Measurements from ENCODE around the gene IDH3B. TPM values are rescaled to one million over a fixed set of nuclear protein-coding genes. Genes with fewer than 3 reads are reported as not detected.

Gene IDH3B
- total RNA-seq, 1 donor from 2014 or later = 136 TPM

GRCh38 chr20:2703716-2704475, 39.9 kb upstream of the IDH3B start:
- Mint-ChIP-seq H3K9me3 (ENCODE audit: unreplicated experiment) (no peaks in the 10 kb centered on the region), H3K36me3 (ENCODE audit: low read depth, unreplicated experiment) (peaks cover 6% of the 10 kb centered on the region), H3K4me3 (ENCODE audit: unreplicated experiment) (no peak overlapping the region), H3K4me1 (ENCODE audit: unreplicated experiment) (peaks cover 3% of the 10 kb centered on the region), H3K27me3 (ENCODE audit: unreplicated experiment) (peaks cover 8% of the 10 kb centered on the region), H3K27ac (ENCODE audit: unreplicated experiment) (no peak overlapping the region)
- no peak for DNase-seq (ENCODE audit: low spot score)
- no peak for TF ChIP-seq CTCF (IDR thresholded peaks at IDR 0.05; ENCODE audit: unreplicated experiment)

- Mint-ChIP-seq H3K27ac (ENCODE audit: unreplicated experiment) (no peak overlapping the region), H3K27me3 (ENCODE audit: unreplicated experiment) (peaks cover 8% of the 10 kb centered on the region), H3K4me1 (ENCODE audit: unreplicated experiment) (peaks cover 3% of the 10 kb centered on the region), H3K36me3 (ENCODE audit: low read depth, unreplicated experiment) (peaks cover 6% of the 10 kb centered on the region), H3K9me3 (ENCODE audit: unreplicated experiment) (no peaks in the 10 kb centered on the region), H3K4me3 (ENCODE audit: unreplicated experiment) (no peak overlapping the region)
- no peak for TF ChIP-seq CTCF (IDR thresholded peaks at IDR 0.05; ENCODE audit: unreplicated experiment)
- no peak for DNase-seq (ENCODE audit: low spot score)
Measured at GRCh38 chr20:2701671-2702081, 37.7 kb upstream of the IDH3B start.

GRCh38 chr20:2700913-2701620, 37.1 kb upstream of the IDH3B start:
- Mint-ChIP-seq H3K4me1 (ENCODE audit: unreplicated experiment) (peaks cover 2% of the 10 kb centered on the region), H3K4me3 (ENCODE audit: unreplicated experiment) (no peak overlapping the region), H3K36me3 (ENCODE audit: low read depth, unreplicated experiment) (peaks cover 6% of the 10 kb centered on the region), H3K9me3 (ENCODE audit: unreplicated experiment) (no peaks in the 10 kb centered on the region), H3K27ac (ENCODE audit: unreplicated experiment) (no peak overlapping the region), H3K27me3 (ENCODE audit: unreplicated experiment) (peaks cover 8% of the 10 kb centered on the region)
- no peak for DNase-seq (ENCODE audit: low spot score)
- TF ChIP-seq CTCF (IDR thresholded peaks at IDR 0.05; ENCODE audit: unreplicated experiment) = no peak

GRCh38 chr20:2699775-2700413, 35.9 kb upstream of the IDH3B start:
- H3K27ac Mint-ChIP-seq (ENCODE audit: unreplicated experiment) = no peak overlapping the region
- H3K36me3 Mint-ChIP-seq (ENCODE audit: low read depth, unreplicated experiment) = peaks cover 7% of the 10 kb centered on the region
- peaks cover 8% of the 10 kb centered on the region for H3K4me1 Mint-ChIP-seq (ENCODE audit: unreplicated experiment)
- H3K27me3 Mint-ChIP-seq (ENCODE audit: unreplicated experiment) = peaks cover 12% of the 10 kb centered on the region
- no peak overlapping the region for H3K4me3 Mint-ChIP-seq (ENCODE audit: unreplicated experiment)
- no peak for TF ChIP-seq CTCF (IDR thresholded peaks at IDR 0.05; ENCODE audit: unreplicated experiment)
- no peak for DNase-seq (ENCODE audit: low spot score)
- H3K9me3 Mint-ChIP-seq (ENCODE audit: unreplicated experiment) = no peaks in the 10 kb centered on the region
